H54 (cell line): ENCODE data around the gene TRIOBP.
"Not testable (repeated sequence)": the region's sequence is repeated elsewhere in the genome, so short reads cannot be mapped to it uniquely, and the experiment has no call there.

Source experiments
- DNase-seq: peaks from one replicate; pipeline ENCODE4 v3.0.0; 2011; ENCODE audit warnings: low spot score, mixed read lengths; ENCODE audit not compliant: insufficient read length
- FAIRE-seq: peaks from 3 replicates; lab custom pipeline; 2011; peaks lifted over from hg19 to GRCh38; lab: Jason Lieb, UNC
- POLR2A ChIP-seq: IDR thresholded peaks from 2 replicates; pipeline ENCODE4 v1.6.1; 2011; ENCODE audit warnings: low read depth, mild to moderate bottlenecking, low read length

Gene TRIOBP

GRCh38 chr22:37690407-37690806 is 6.4 kb upstream of the TRIOBP start:
- FAIRE-seq (no peak), DNase-seq (no peak)
- no peak for TF ChIP-seq POLR2A

DNA sequence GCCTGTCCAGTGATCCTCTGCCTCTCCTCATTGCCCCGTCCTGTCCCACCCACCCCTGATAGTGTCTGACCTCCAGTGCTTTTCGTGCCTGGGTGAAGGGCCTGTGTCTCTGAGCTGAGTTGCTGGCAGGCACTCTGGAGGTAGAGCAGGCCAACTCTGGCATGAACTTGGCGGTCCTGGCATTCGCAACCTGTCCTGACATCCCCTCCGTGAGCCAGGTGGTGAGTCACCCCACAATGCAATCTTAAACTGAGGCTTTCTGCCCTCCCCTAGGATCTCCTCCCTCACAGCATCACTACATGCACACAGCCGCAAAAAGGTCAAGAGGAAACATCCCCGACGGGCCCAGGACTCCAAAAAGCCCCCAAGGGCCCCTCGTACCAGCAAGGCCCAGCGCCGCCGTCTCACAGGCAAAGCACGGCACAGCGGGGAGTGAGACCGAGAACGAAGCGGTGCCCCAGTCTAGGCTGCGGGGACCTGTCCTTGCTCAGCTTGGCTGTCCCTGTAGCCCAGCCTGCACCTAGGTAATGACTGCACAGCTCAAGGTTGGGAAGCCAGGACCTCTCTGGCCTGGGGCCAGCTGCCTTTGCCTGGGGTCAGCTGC is 5.8 kb upstream of the TRIOBP start:
- FAIRE-seq: no peak
- no peak for TF ChIP-seq POLR2A
- no peak for DNase-seq

DNA sequence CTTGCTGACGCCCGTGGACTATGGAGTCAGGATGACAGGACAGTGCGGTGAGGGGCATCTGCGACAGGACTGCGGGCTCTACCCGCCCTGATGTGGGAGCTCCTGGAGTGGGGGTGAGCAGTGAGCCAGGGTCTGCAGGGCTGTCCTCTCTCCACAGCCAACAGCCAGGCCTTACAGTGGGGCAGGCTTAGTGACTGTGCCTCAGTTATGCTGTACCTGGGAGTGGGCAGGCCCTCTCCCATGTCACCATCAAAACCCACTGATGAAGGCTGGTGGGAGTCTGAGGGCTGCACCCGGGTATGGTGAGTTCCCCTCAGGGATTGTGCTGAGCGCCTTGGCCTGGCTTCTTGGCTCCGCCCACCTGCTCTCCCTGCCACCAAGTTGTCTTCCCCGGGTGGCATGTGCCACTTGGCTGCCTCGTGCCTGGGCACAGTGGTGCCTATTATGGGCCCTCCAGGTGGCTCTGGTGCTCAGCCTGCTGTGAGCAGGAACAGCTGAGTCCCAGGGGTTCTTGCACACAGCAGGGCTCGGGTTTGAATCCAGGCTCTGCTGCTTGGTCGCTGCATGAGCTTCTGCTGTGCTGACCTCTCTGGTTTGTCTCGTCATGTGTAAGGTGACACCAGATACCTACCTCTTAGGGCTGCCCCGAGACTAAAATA is 4.1 kb upstream of the TRIOBP start:
- DNase-seq (no peak), FAIRE-seq (no peak)
- TF ChIP-seq POLR2A: no peak

- not testable (repeated sequence) for FAIRE-seq, DNase-seq
Measured at GRCh38 chr22:37694131-37694530, 2.7 kb upstream of the TRIOBP start.

DNA sequence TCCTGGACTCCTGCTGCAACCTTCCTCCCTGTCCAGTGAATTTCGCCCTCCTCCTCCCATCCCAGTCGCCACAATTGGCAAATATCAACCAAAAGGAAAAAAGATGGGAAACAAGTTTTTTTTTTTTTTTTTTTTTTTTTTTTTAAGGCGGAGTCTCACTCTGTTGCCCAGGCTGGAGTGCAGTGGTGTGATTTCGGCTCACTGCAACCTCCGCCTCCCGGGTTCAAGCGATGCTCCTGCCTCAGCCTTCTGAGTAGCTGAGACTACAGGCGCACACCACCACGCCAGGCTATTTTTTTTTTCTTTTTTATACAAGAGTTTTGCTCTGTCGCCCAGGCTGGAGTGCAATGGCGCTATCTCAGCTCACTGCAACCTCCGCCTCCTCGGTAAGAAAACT is 590 bp upstream of the TRIOBP start:
- not testable (repeated sequence) for FAIRE-seq

DNA sequence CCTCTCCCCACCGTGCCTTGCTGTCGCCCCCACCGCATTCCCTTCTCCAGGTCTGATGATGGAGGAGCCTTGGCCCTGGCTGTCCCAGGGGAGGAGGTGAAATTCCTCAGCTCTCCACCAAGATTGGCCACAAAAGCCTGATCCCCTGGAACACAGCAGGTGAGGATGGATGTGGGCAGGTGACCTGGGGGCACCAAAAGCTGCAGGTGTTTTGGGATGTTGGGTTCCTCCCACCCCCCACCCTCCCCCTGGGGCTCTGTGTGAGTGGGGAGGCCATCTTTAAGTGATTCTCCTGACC is 639 bp downstream of the TRIOBP start:
- no peak for TF ChIP-seq POLR2A
- FAIRE-seq (no peak), DNase-seq (no peak)

More for the DNA sequence above, 590 bp upstream of the TRIOBP start:
- DNase-seq: not testable (repeated sequence)

GRCh38 chr22:37701141-37701786 is 4.4 kb downstream of the TRIOBP start:
- DNase-seq (no peak), FAIRE-seq (no peak)
- no peak for TF ChIP-seq POLR2A

DNA sequence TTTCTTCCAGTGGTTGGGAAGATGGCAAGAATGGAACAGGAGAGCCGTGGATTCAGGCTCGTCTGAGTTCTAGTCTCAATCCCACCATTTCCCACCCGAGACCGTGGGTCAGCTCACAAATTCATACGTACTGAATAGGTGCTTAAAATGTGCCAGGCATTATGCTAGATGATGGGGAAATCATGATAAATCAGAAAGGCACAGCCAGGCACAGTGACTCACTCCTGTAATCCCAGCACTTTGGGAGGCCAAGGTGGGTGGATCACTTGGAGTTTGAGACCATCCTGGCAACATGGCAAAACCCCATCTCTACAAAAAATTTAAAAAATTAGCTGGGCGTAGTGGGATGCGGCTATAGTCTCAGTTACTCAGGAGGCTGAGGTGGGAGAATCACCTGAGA is 7.1 kb downstream of the TRIOBP start:
- no peak for FAIRE-seq

GRCh38 chr22:37704645-37705044 is 7.8 kb downstream of the TRIOBP start:
- DNase-seq: no peak
- no peak for TF ChIP-seq POLR2A
- FAIRE-seq: no peak

More for the DNA sequence above, 7.1 kb downstream of the TRIOBP start:
- no peak for DNase-seq
- TF ChIP-seq POLR2A: no peak

DNA sequence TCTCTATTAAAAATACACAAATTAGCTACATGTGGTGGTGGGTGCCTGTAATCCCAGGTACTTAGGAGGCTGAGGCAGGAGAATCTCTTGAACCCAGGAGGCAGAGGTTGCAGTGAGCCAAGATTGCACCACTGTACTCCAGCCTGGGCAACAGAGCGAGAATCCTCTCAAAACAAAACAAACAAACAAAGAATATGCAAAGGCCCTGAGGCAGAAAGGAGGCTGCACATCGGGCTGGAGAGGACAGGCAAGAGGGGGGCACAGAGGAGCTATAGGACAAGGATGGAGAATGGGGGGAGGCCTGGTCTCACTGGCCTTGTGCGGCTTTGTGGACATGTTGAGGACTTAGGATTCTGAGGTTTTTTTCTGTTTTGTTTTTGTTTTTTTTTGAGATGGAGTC is 8.4 kb downstream of the TRIOBP start:
- no peak for TF ChIP-seq POLR2A
- DNase-seq: no peak
- no peak for FAIRE-seq

- no peak for FAIRE-seq
- TF ChIP-seq POLR2A: no peak
- no peak for DNase-seq
Measured at GRCh38 chr22:37708580-37709444, 12.0 kb downstream of the TRIOBP start.

DNA sequence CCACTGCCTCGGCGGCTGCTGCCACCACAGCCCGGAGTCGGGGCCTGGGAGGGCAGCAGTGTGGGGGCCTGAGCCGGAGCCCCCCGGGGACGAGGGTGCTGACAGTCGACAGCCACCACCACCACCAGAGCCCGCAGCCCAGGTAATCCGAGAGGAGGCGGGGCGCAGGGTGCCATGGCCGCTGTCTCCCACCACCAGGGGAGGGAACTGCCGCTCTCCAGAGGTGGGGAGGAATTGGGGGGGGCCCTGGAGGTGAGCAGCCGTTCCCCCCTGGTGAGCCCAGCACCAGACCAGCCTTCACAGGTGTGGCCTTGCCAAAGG is 12.6 kb downstream of the TRIOBP start:
- no peak for TF ChIP-seq POLR2A
- DNase-seq (no peak), FAIRE-seq (no peak)

DNA sequence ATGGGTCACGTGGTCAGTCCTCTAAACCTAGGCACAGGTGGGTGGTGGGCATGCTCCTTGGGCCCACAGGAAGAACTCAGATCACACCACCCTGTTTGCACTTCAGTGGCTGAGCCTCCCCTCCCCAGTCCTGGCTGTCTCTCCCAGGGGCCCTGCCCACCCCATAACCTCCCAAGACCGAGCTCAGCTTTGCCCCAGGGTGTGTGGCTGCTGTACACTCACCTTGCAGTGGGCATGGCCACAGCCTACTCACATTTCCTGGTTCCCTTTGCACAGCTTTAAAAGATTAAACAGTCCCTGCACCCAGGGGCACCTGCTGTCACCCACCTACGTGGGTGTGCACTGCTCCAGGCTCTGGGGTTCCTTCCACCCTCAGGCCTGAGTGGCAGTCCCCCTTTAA is 13.8 kb downstream of the TRIOBP start:
- FAIRE-seq: no peak
- DNase-seq: no peak
- TF ChIP-seq POLR2A: no peak

DNA sequence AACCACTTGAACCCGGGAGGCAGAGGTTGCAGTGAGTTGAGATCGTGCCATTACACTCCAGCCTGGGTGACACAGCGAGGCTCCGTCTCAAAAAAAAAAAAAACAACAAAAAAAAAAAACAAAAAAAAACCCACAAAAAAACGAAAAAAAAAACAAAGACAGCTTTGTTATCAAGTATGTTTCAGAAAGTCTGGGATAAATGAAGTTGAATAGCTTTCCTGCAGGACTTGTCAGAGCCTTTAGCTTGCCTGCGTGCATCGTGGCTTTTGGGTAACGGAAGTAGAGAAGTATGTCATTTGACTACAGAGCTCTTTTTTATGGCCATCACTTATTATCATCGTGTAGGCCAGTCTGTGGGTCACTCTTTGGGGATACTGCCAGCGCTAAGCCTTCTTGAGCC is 14.6 kb downstream of the TRIOBP start:
- no peak for DNase-seq
- no peak for FAIRE-seq
- TF ChIP-seq POLR2A: no peak

- TF ChIP-seq POLR2A: no peak
- FAIRE-seq: no peak
Measured at GRCh38 chr22:37713761-37714160, 16.9 kb downstream of the TRIOBP start.

More at GRCh38 chr22:37713761-37714160, 16.9 kb downstream of the TRIOBP start:
- no peak for DNase-seq
